GM12864 (cell line): Measurements from ENCODE around the gene FBXL12.
"Not testable (repeated sequence)": the region's sequence is repeated elsewhere in the genome, so short reads cannot be mapped to it uniquely, and the experiment has no call there.

Experiments used
- DNase-seq: peaks from one replicate; pipeline ENCODE4 v3.0.0-alpha.2; 2011; ENCODE audit warnings: low read depth
- H3K4me3 ChIP-seq: 2 replicates; pipeline ENCODE4 v1.5.1; 2011; ENCODE audit warnings: mild to moderate bottlenecking, low read depth, low read length, control low read depth
- CTCF ChIP-seq: IDR thresholded peaks from 2 replicates; pipeline ENCODE4 v1.5.1; 2011; ENCODE audit warnings: low read depth, mild to moderate bottlenecking, moderate library complexity, low read length, control low read depth, inconsistent platforms; ENCODE audit errors: missing control alignments

Gene FBXL12

GRCh38 chr19:9827289-9828238, 8.7 kb upstream of the FBXL12 start, which contains the start of gene UBL5:
Gene UBL5, plus strand, starts transcription at chr19:9827918. Its CDS starts 420 bp downstream, at chr19:9828338.
- H3K4me3 ChIP-seq = peak within 1 kb of the TSS; percentile 99
- peak; percentile 89 for DNase-seq
- no peak for TF ChIP-seq CTCF

- no peak overlapping the region for H3K4me3 ChIP-seq
- DNase-seq = no peak
- TF ChIP-seq CTCF = no peak
These were observed 4.9 kb upstream of the FBXL12 start for GRCh38 chr19:9823816-9824215.

- DNase-seq, H3K4me3 ChIP-seq: not testable (repeated sequence)
These were observed 1.2 kb upstream of the FBXL12 start for GRCh38 chr19:9820034-9820433.

- no peak for TF ChIP-seq CTCF
- H3K4me3 ChIP-seq = peak overlapping the region; percentile 48
- DNase-seq = no peak
These were observed 674 bp upstream of the FBXL12 start for GRCh38 chr19:9819596-9819909.

GRCh38 chr19:9818175-9818733, 625 bp downstream of the FBXL12 start:
- DNase-seq = no peak
- H3K4me3 ChIP-seq = peak overlapping the region; percentile 99
- TF ChIP-seq CTCF = no peak

GRCh38 chr19:9811139-9811538, 7.7 kb downstream of the FBXL12 start:
- H3K4me3 ChIP-seq = no peak overlapping the region
- no peak for TF ChIP-seq CTCF
- DNase-seq = no peak

- no peak for TF ChIP-seq CTCF
- H3K4me3 ChIP-seq = no peak overlapping the region
These were observed 9.7 kb downstream of the FBXL12 start for GRCh38 chr19:9808855-9809824.

More at GRCh38 chr19:9808855-9809824, 9.7 kb downstream of the FBXL12 start:
- no peak for DNase-seq
